GM12864 (cell line): Measurements from ENCODE around the gene DKKL1.

ENCODE experiments used
- DNase-seq: peaks from one replicate; pipeline ENCODE4 v3.0.0-alpha.2; 2011; ENCODE audit warnings: low read depth
- H3K4me3 ChIP-seq: 2 replicates; pipeline ENCODE4 v1.5.1; 2011; ENCODE audit warnings: mild to moderate bottlenecking, low read depth, low read length, control low read depth
- CTCF ChIP-seq: IDR thresholded peaks from 2 replicates; pipeline ENCODE4 v1.5.1; 2011; ENCODE audit warnings: low read depth, mild to moderate bottlenecking, moderate library complexity, low read length, control low read depth, inconsistent platforms; ENCODE audit errors: missing control alignments

Gene DKKL1

GRCh38 chr19:49391581-49392399 is 28.1 kb downstream of the DKKL1 start:
- no peak overlapping the region for H3K4me3 ChIP-seq
- peak; percentile 42 for DNase-seq
- TF ChIP-seq CTCF = peak; percentile 93

- no peak for TF ChIP-seq CTCF
- no peak overlapping the region for H3K4me3 ChIP-seq
- no peak for DNase-seq
Observed at GRCh38 chr19:49393881-49394280, 30.2 kb downstream of the DKKL1 start.

GRCh38 chr19:49395581-49396407 is 32.1 kb downstream of the DKKL1 start:
- DNase-seq = no peak
- H3K4me3 ChIP-seq = no peak overlapping the region
- no peak for TF ChIP-seq CTCF

GRCh38 chr19:49396738-49397505 is 33.2 kb downstream of the DKKL1 start:
- DNase-seq = no peak
- H3K4me3 ChIP-seq = no peak overlapping the region
- TF ChIP-seq CTCF = no peak

GRCh38 chr19:49398001-49398615 is 34.4 kb downstream of the DKKL1 start:
- TF ChIP-seq CTCF = no peak
- DNase-seq = no peak
- H3K4me3 ChIP-seq = no peak overlapping the region

- no peak for DNase-seq
- no peak overlapping the region for H3K4me3 ChIP-seq
- no peak for TF ChIP-seq CTCF
Observed at GRCh38 chr19:49398931-49399330, 35.3 kb downstream of the DKKL1 start.
